HG03558 (cell line): ENCODE data around the gene AIP.
"Not testable (repeated sequence)": the region's sequence is repeated elsewhere in the genome, so short reads cannot be mapped to it uniquely, and the experiment has no call there.

Source experiments
- ATAC-seq: cut with Tn5 transposase; IDR thresholded peaks from one replicate; pipeline ENCODE4 v1.9.1; 2021; ENCODE audit warnings: moderate number of reproducible peaks; ENCODE audit not compliant: unreplicated experiment; ENCODE audit errors: extremely low read depth

The AIP gene

GRCh38 chr11:67466962-67467771 is 15.7 kb upstream of the AIP start:
- ATAC-seq, result no peak

GRCh38 chr11:67468056-67468455 is 14.8 kb upstream of the AIP start:
- no peak for ATAC-seq

GRCh38 chr11:67468456-67468758 is 14.4 kb upstream of the AIP start:
- ATAC-seq, result no peak

GRCh38 chr11:67468759-67469507 is 13.9 kb upstream of the AIP start, which contains the start of gene TMEM134:
TMEM134 (minus strand) TSS chr11:67469251; CDS start chr11:67469192, 59 bp downstream.
- no peak for ATAC-seq

- ATAC-seq, result no peak
These were observed 13.4 kb upstream of the AIP start for GRCh38 chr11:67469508-67469811.

- no peak for ATAC-seq
These were observed 12.4 kb upstream of the AIP start for GRCh38 chr11:67470337-67471002.

- ATAC-seq, result no peak
These were observed 9.9 kb upstream of the AIP start for GRCh38 chr11:67472882-67473281.

GRCh38 chr11:67476692-67477091 is 6.1 kb upstream of the AIP start:
- not testable (repeated sequence) for ATAC-seq

GRCh38 chr11:67477344-67478050 is 5.3 kb upstream of the AIP start:
- not testable (repeated sequence) for ATAC-seq

- ATAC-seq, result no peak
These were observed 475 bp upstream of the AIP start for GRCh38 chr11:67482275-67482826.

GRCh38 chr11:67483831-67484665 is 1.2 kb downstream of the AIP start:
- no peak for ATAC-seq

- ATAC-seq, result no peak
These were observed 2.1 kb downstream of the AIP start for GRCh38 chr11:67484847-67485311.

GRCh38 chr11:67485873-67486361 is 3.1 kb downstream of the AIP start:
- ATAC-seq, result not testable (repeated sequence)

GRCh38 chr11:67486481-67487195 is 3.8 kb downstream of the AIP start:
- no peak for ATAC-seq

GRCh38 chr11:67489203-67489884 is 6.5 kb downstream of the AIP start:
- no peak for ATAC-seq

GRCh38 chr11:67489885-67490726 is 7.3 kb downstream of the AIP start:
- no peak for ATAC-seq

GRCh38 chr11:67490727-67491065 is 7.9 kb downstream of the AIP start:
- no peak for ATAC-seq
